ENCODE results near the gene FRMD4A.

GRCh38 chr10:14047431-14047830 lies 283.3 kb downstream of the FRMD4A start:
- no peak for TF ChIP-seq CTCF (IDR thresholded peaks at IDR 0.05)
- no peak for TF ChIP-seq POLR2A (IDR thresholded peaks at IDR 0.05)

Measured in testis (tissue), 2 donors.